GM06990 (cell line): ENCODE measurements around the gene HSPA4.

Source experiments
- DNase-seq: peaks from one replicate; pipeline ENCODE4 v3.0.0-alpha.2; 2011; ENCODE audit not compliant: insufficient read length; ENCODE audit errors: extremely low read depth
- H3K27me3 ChIP-seq: replicated peaks from 2 replicates; pipeline ENCODE4 v1.6.0; 2011; ENCODE audit warnings: low read length; ENCODE audit not compliant: control insufficient read depth, insufficient read depth
- H3K36me3 ChIP-seq: 2 replicates; pipeline ENCODE4 v1.5.1; 2011; ENCODE audit warnings: low read length; ENCODE audit not compliant: control insufficient read depth, insufficient read depth
- H3K4me3 ChIP-seq: replicated peaks from 2 replicates; pipeline ENCODE4 v1.5.1; 2011; ENCODE audit warnings: low read depth, mild to moderate bottlenecking, control low read depth, low read length
- CTCF ChIP-seq: IDR thresholded peaks from 2 replicates; pipeline ENCODE4 v1.5.1; 2011; ENCODE audit warnings: low read length, control low read depth, mild to moderate bottlenecking, inconsistent platforms; ENCODE audit not compliant: insufficient read depth, poor library complexity, severe bottlenecking

Gene HSPA4

GRCh38 chr5:133086366-133086875 lies 34.6 kb downstream of the HSPA4 start:
- DNase-seq = no peak
- H3K27me3 ChIP-seq = no peaks in the 10 kb centered on the region
- no peak for TF ChIP-seq CTCF
- H3K4me3 ChIP-seq = no peak overlapping the region
- H3K36me3 ChIP-seq = peaks cover 4% of the 10 kb centered on the region

- H3K27me3 ChIP-seq = no peaks in the 10 kb centered on the region
- no peak for DNase-seq
- peaks cover 8% of the 10 kb centered on the region for H3K36me3 ChIP-seq
- TF ChIP-seq CTCF = no peak
- no peak overlapping the region for H3K4me3 ChIP-seq
Measured at GRCh38 chr5:133088064-133088463, 36.3 kb downstream of the HSPA4 start.

GRCh38 chr5:133091034-133091433 lies 39.2 kb downstream of the HSPA4 start:
- peaks cover 8% of the 10 kb centered on the region for H3K36me3 ChIP-seq
- H3K4me3 ChIP-seq = no peak overlapping the region
- DNase-seq = no peak
- no peaks in the 10 kb centered on the region for H3K27me3 ChIP-seq
- TF ChIP-seq CTCF = no peak

- Histone ChIP-seq H3K4me3 (no peak overlapping the region), H3K27me3 (no peaks in the 10 kb centered on the region; the same call in 1 of the 2 replicates), H3K36me3 (peaks cover 4% of the 10 kb centered on the region)
- TF ChIP-seq CTCF = no peak
- DNase-seq = no peak
Measured at GRCh38 chr5:133106343-133106742, 54.5 kb downstream of the HSPA4 start.

- Histone ChIP-seq H3K36me3 (peaks cover 4% of the 10 kb centered on the region), H3K27me3 (no peaks in the 10 kb centered on the region; the same call in 1 of the 2 replicates), H3K4me3 (no peak overlapping the region)
- TF ChIP-seq CTCF = no peak
- DNase-seq = peak; percentile 50
Measured at GRCh38 chr5:133106761-133107572, 55.2 kb downstream of the HSPA4 start.
